Lower lobe of right lung (tissue), 2 donors: ENCODE measurements around the gene GNB5. TPM values are rescaled to one million over a fixed set of nuclear protein-coding genes. Genes with fewer than 3 reads are reported as not detected.

Experiments
- ATAC-seq, 2 donors: fragments of 200-7000 bp; cut with Tn5 transposase; one replicate each; pipeline ENCODE4 v1.9.1; 2020 to 2022; ENCODE audit warnings: mild to moderate bottlenecking in 2 of 2, moderate library complexity in 2 of 2
- DNase-seq: peaks from one replicate; pipeline ENCODE4 v3.0.0-alpha.2; 2020
- H3K27ac ChIP-seq: fragments of 200-600 bp; one replicate; pipeline ENCODE4 v1.8.0; 2022
- H3K27me3 ChIP-seq: fragments of 200-600 bp; one replicate; pipeline ENCODE4 v1.8.0; 2022; ENCODE audit warnings: low read depth
- H3K36me3 ChIP-seq: fragments of 200-600 bp; one replicate; pipeline ENCODE4 v1.8.0; 2022; ENCODE audit warnings: mild to moderate bottlenecking
- H3K4me1 ChIP-seq: fragments of 200-600 bp; one replicate; pipeline ENCODE4 v1.8.0; 2022
- H3K4me3 ChIP-seq: fragments of 200-600 bp; one replicate; pipeline ENCODE4 v1.8.0; 2022; ENCODE audit warnings: mild to moderate bottlenecking
- H3K9me3 ChIP-seq: fragments of 200-600 bp; one replicate; pipeline ENCODE4 v1.8.0; 2022
- intact Hi-C: fragments of 100-400 bp; cut with DNase I; formaldehyde crosslinking; loops from one replicate; pipeline ENCODE4 v1.11.0; 2022
- total RNA-seq: library from RNA; stranded (reverse); fragmentation: NEBNext Ultra II Directional; extraction: Animal tissue kit (Norgen Biotek cat#: 25700); gene quantifications from one replicate; pipeline ENCODE4 v1.2.1, GENCODE V29; 2021
- TF ChIP-seq, protein P1 (sequence below): fragments of 200-600 bp; IDR thresholded peaks from one replicate; pipeline ENCODE4 v1.8.0; 2022; ENCODE audit warnings: antibody characterized with exemption, mild to moderate bottlenecking
- donor health status: DM: no; HTN: yes; CAD: no; lungs with severe emphysema.

GNB5 gene
- total RNA-seq, 1 donor from 2014 or later: 14.1 TPM

- peaks cover 62% of the 10 kb centered on the region for H3K36me3 ChIP-seq
- TF ChIP-seq, protein P1, sequence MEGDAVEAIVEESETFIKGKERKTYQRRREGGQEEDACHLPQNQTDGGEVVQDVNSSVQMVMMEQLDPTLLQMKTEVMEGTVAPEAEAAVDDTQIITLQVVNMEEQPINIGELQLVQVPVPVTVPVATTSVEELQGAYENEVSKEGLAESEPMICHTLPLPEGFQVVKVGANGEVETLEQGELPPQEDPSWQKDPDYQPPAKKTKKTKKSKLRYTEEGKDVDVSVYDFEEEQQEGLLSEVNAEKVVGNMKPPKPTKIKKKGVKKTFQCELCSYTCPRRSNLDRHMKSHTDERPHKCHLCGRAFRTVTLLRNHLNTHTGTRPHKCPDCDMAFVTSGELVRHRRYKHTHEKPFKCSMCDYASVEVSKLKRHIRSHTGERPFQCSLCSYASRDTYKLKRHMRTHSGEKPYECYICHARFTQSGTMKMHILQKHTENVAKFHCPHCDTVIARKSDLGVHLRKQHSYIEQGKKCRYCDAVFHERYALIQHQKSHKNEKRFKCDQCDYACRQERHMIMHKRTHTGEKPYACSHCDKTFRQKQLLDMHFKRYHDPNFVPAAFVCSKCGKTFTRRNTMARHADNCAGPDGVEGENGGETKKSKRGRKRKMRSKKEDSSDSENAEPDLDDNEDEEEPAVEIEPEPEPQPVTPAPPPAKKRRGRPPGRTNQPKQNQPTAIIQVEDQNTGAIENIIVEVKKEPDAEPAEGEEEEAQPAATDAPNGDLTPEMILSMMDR: no peak
Observed at GRCh38 chr15:52224211-52224610, 33.0 kb upstream of the GNB5 start.

DNA sequence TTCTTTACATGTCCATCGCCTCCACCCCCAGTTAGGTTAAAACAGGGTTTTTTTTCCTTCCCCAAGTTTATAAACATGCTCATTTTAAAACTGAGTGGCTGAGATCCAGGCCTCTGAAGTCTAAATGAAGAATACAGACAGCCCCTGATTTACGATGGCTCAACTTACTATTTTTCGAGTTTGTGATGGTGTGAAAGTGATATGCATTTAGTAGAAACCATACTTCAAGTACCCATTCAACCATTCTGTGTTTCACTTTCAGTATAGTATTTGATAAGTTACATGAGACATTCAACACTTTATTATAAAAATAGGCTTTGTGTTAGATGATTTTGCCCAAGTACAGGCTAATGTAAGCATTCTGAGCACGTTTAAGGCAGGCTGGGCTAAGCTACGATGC, 30.5 kb upstream of the GNB5 start:
- Histone ChIP-seq H3K4me3 (no peak overlapping the region), H3K27me3 (no peaks in the 10 kb centered on the region), H3K36me3 (peaks cover 60% of the 10 kb centered on the region), H3K4me1 (no peaks in the 10 kb centered on the region), H3K9me3 (no peaks in the 10 kb centered on the region), H3K27ac (no peak overlapping the region)
- no peak for ATAC-seq
- intact Hi-C loops: no loop called here
- TF ChIP-seq, protein P1: no peak
- no peak for DNase-seq

More at GRCh38 chr15:52224211-52224610, 33.0 kb upstream of the GNB5 start:
- DNase-seq: no peak
- ATAC-seq: no peak
- no peak overlapping the region for H3K27ac ChIP-seq
- intact Hi-C loops: no loop called here
- H3K4me3 ChIP-seq: no peak overlapping the region
- H3K27me3 ChIP-seq: no peaks in the 10 kb centered on the region
- H3K9me3 ChIP-seq: no peaks in the 10 kb centered on the region
- H3K4me1 ChIP-seq: no peaks in the 10 kb centered on the region

- H3K27me3 ChIP-seq: no peaks in the 10 kb centered on the region
- no peak overlapping the region for H3K27ac ChIP-seq
- no peaks in the 10 kb centered on the region for H3K9me3 ChIP-seq
- intact Hi-C loops: no loop called here
- H3K4me3 ChIP-seq: no peak overlapping the region
- peaks cover 59% of the 10 kb centered on the region for H3K36me3 ChIP-seq
- H3K4me1 ChIP-seq: no peaks in the 10 kb centered on the region
- DNase-seq (no peak), ATAC-seq (no peak)
- TF ChIP-seq, protein P1: no peak
Observed at GRCh38 chr15:52220937-52221660, 29.9 kb upstream of the GNB5 start.

GRCh38 chr15:52220251-52220650, 29.1 kb upstream of the GNB5 start:
- TF ChIP-seq, protein P1: no peak
- H3K27me3 ChIP-seq: no peaks in the 10 kb centered on the region
- H3K4me3 ChIP-seq: no peak overlapping the region
- no peaks in the 10 kb centered on the region for H3K4me1 ChIP-seq
- DNase-seq (no peak), ATAC-seq (peak; percentile 52 to 85)
- H3K36me3 ChIP-seq: peaks cover 57% of the 10 kb centered on the region
- no peaks in the 10 kb centered on the region for H3K9me3 ChIP-seq
- intact Hi-C loops: no loop called here
- H3K27ac ChIP-seq: no peak overlapping the region

DNA sequence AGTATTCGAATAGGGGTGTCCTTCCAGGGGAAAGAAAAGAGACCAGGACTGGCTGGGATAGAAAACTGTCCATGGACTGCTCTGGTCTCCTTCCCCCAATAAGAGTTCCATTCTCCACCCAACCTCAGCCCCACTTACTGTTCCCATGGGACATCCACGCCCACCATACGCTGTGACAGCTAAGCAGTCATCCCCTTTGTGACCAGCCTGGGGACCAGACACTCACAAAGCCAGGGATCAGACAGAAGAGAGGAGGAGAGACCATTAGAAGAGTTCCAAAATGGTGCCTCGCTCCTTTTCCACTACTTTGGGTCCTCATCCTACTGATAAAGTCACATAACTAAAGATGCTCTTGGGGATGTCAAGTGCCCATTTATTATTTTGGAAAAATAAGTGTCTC, 27.6 kb upstream of the GNB5 start:
- H3K4me1 ChIP-seq: no peaks in the 10 kb centered on the region
- intact Hi-C loops: no loop called here
- TF ChIP-seq, protein P1: no peak
- no peaks in the 10 kb centered on the region for H3K9me3 ChIP-seq
- peaks cover 49% of the 10 kb centered on the region for H3K36me3 ChIP-seq
- ATAC-seq (no peak), DNase-seq (no peak)
- no peaks in the 10 kb centered on the region for H3K27me3 ChIP-seq
- no peak overlapping the region for H3K27ac ChIP-seq
- no peak overlapping the region for H3K4me3 ChIP-seq
